HG02938 (cell line): Measurements from ENCODE around the gene CDH13.

Experiments
- ATAC-seq: cut with Tn5 transposase; IDR thresholded peaks from one replicate; pipeline ENCODE4 v1.9.1; 2021; ENCODE audit warnings: mild to moderate bottlenecking, moderate library complexity; ENCODE audit not compliant: unreplicated experiment

CDH13 gene

GRCh38 chr16:83516931-83517330 lies 890.2 kb downstream of the CDH13 start:
- ATAC-seq = no peak

- ATAC-seq = no peak
These were observed 890.6 kb downstream of the CDH13 start for GRCh38 chr16:83517398-83517797.

- no peak for ATAC-seq
These were observed 893.8 kb downstream of the CDH13 start for GRCh38 chr16:83520596-83520995.

- ATAC-seq = no peak
These were observed 903.5 kb downstream of the CDH13 start for GRCh38 chr16:83530293-83530692.

GRCh38 chr16:83532634-83533033 lies 905.9 kb downstream of the CDH13 start:
- no peak for ATAC-seq

GRCh38 chr16:83533193-83533592 lies 906.4 kb downstream of the CDH13 start:
- ATAC-seq = no peak

- no peak for ATAC-seq
These were observed 911.9 kb downstream of the CDH13 start for GRCh38 chr16:83538707-83539106.

- no peak for ATAC-seq
These were observed 913.1 kb downstream of the CDH13 start for GRCh38 chr16:83539736-83540490.

GRCh38 chr16:83541231-83541630 lies 914.5 kb downstream of the CDH13 start:
- no peak for ATAC-seq

GRCh38 chr16:83542491-83542890 lies 915.7 kb downstream of the CDH13 start:
- no peak for ATAC-seq

GRCh38 chr16:83549316-83550182 lies 922.8 kb downstream of the CDH13 start:
- ATAC-seq = no peak

- ATAC-seq = no peak
These were observed 923.4 kb downstream of the CDH13 start for GRCh38 chr16:83550183-83550569.

- no peak for ATAC-seq
These were observed 925.5 kb downstream of the CDH13 start for GRCh38 chr16:83552228-83552627.

- no peak for ATAC-seq
These were observed 926.2 kb downstream of the CDH13 start for GRCh38 chr16:83552930-83553329.

- no peak for ATAC-seq
These were observed 927.3 kb downstream of the CDH13 start for GRCh38 chr16:83554096-83554495.

- ATAC-seq = no peak
These were observed 927.8 kb downstream of the CDH13 start for GRCh38 chr16:83554540-83554939.

- ATAC-seq = no peak
These were observed 935.1 kb downstream of the CDH13 start for GRCh38 chr16:83561876-83562275.

GRCh38 chr16:83568345-83568744 lies 941.6 kb downstream of the CDH13 start:
- no peak for ATAC-seq

- ATAC-seq = no peak
These were observed 947.6 kb downstream of the CDH13 start for GRCh38 chr16:83574388-83574787.

GRCh38 chr16:83577078-83577745 lies 950.4 kb downstream of the CDH13 start:
- no peak for ATAC-seq

- ATAC-seq = no peak
These were observed 951.4 kb downstream of the CDH13 start for GRCh38 chr16:83578171-83578570.

- no peak for ATAC-seq
These were observed 952.3 kb downstream of the CDH13 start for GRCh38 chr16:83579027-83579426.
